NCI-H774 (cell line): ENCODE measurements around the gene EME2.

Experiments used
- DNase-seq: peaks from one replicate; lab custom pipeline; 2025; lab: John Stamatoyannopoulos, UW

The EME2 gene

DNA sequence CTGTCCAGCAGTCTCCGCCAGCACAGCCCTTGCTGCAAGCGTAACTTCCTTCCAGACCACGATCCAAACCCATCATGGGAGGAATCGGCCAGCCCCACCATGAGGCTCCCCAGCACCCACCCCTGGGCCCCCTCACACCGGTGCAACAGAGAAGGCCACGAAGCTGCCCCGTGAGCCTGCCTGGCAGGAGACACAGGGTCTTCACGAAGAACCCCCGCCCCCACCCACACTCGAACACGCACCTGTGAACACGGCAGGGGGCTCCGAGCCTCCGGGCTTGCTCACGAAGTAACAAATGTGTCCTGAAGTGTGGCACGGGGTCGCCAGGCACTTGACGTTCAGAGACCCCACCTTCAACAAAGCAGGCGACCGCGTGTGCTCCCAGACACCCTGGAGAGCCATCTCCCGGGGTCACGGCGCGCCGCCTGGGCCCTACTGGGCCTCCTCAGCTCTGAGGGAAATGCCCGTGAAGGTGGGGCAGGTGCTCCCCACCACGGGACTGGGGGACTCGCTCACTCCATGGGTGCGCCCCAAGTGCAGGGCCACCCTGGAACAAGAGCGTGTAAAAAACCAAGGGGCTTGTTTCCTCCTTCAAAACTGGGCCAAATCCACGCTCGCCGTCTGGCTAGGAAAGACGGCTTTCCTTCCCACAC lies 46.4 kb downstream of the EME2 start:
- no peak for DNase-seq

DNA sequence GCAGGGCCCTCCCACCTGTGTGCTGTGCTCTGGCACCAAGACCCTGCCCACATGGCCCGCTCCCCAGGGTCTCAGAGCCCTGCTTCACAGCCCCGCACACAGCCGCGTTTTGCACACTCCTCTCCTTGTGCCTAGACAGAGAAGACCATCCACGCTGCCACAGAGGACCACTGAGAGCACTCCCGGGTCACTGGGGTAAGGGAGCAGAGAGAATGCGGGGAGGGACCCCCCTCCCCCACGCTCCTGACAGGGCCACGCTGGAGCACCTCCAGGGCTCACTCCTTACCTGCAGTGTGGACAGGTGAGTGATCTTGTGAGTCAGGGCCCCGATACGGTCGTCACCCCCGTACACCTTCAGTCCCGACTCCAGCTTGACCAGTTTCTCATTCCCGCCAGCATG lies 47.0 kb downstream of the EME2 start:
- DNase-seq: no peak

DNA sequence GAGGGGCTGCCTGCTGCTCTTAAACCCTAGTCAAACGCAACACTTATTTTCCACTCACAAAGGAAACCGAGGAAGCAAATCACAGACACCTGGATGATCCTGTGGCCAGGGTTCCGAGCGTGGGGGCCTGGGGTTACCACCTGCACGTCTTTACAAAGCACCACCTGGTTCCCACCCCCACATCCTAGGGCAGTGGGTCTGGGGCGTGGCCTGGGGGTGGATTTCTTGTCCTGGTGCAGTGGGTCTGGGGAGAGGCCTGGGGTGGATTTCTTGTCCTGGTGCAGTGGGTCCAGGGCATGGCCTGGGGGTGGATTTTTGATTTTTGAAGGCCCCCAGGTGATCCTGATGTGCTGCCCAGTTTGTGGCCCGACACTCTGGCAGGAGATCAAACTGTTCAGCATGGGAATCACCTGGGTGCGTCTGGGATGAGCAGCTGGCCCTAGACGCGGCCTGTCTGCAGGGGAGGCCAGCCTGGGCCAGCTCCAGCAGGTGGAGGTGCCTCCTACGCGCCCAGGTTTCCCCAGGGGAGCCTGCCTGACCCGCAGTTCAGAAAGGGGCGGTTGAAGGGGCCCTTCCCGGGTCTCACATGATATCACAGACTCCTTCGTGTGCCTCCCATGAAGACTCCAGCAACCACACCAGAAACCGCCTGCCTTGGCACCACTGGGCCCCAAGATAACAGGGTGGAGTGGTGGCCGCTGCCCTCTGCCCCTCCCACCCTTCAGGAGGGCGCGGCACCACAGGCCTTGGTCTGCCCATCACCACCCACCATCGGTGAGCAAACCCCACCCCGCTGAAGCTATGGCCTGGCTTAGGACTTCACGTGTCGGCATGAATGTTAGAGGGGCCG lies 47.7 kb downstream of the EME2 start:
- DNase-seq: no peak

DNA sequence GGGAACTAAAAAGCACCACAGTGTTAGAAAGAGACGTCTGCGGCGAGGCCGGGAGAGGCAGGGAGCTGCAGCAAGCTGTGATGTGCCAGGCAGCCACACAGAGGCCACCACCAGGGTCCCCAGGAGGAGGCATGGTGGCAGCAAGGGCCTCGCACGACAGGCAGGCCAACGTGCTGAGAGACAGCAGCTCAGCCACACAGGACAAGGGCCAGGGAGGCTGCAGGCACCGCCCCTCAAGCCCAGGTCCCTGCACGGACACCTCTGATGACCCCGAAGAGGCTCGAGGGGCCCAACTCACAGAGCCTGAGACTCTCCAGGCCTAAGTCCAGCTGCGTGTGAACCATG lies 48.3 kb downstream of the EME2 start:
- no peak for DNase-seq

DNA sequence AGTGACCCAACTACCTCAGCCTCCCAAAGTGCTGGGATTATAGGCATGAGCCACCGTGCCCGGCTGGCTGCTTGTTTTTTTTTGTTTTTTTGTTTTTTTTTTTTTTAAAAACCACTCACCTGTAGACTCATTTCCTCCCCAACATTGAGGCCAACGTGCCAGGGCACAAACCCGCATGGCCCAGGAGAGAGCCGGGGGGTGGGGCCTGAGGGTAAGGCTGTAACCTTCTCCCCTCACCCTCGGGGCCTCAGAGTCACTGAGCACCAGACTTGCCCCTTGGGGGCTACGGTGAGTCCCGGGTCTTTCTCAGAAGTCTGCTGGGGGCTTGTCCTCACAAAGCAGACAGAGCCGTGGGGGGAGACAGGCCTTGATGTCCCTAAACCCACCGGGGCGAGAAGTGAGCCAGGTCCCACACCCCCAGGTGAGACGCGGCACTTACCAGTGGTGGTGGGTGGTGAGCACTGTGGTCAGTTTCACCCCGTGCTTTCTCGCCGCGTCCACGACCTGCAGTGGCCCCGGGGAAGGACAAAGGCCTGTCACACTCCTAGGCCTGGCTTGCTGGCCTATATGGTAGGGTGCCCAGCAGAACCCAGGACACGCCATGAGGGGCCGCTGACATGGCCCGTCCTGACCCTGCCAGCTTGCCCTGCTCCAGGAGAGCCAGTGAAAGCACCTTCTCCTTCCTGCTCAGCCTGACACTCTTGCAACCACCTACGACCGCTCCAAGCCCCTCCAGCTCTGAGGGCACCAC lies 49.4 kb downstream of the EME2 start:
- no peak for DNase-seq

DNA sequence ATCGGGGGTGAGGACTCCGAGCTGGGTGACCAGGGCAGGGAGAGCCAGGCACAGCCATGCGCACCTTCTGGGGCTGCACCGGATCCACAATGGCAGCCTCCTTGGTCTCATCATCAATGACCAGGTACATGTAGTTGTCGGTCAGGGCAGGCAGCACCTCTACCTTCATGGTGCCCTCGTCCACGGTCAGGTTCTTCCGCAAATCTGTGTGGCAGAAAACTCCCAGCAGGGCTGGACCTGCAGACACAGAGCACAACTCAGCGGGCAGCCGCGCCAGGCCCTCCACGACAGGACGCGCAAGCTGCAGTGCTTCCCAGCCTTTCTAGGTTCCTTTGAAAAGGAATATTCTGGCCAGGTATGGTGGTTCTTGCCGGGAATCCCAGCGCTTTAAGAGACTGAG lies 50.2 kb downstream of the EME2 start:
- no peak for DNase-seq

DNA sequence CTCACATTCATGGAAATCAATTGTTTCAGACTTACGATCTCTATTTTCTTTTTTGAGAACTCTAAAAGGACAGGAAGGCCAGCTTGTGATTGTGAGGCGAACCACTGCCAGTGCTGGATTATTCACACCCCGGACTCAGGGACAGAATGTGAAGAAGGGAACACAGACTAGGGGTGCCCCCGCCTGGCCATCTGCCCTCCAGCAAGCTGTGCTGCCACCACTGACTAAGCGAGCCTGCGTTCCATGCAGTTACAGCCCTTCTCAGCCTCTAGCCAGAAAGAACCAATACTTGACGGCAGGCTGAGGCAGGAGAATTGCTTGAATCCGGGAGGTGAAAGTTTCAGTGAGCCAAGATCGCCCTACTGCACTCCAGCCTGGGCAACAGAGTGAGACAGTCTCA lies 51.2 kb downstream of the EME2 start:
- DNase-seq: no peak

DNA sequence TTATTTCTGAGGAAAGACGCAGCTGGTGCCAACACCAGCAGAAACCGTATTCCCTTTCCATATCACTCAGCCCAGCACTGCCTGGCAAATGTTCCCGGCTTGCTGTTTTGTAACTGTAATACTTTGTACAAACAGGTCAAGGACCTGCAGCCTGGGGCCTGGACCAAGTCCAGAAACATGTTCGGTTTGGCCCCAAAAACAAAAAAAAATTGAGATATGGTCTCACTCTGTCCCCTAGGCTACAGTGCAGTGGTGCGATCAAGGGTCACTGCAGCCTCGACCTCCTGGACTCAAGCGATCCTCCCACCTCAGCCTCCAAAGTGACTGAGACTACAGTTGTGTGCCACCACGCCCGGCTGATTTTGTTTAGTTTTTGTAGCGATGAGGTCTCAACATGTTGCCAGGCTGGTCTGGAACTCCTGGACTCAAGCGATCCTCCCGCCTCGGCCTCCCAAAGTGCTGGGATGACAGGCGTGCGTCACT lies 52.8 kb downstream of the EME2 start:
- no peak for DNase-seq
